GM23338 (cell line): ENCODE measurements around the gene PDE4B.

ENCODE experiments used
- CREB1 ChIP-seq: fragments of 250-450 bp; sonication (Bioruptor Pico); IDR thresholded peaks from 2 replicates; pipeline ENCODE4 v1.5.0; 2020; ENCODE audit warnings: low read depth, mild to moderate bottlenecking, moderate library complexity
- EZH2 ChIP-seq: fragments of 200-600 bp; sonication (generic); IDR thresholded peaks from one replicate; pipeline ENCODE4 v1.8.0; 2017; ENCODE audit warnings: antibody characterized with exemption, mild to moderate bottlenecking, low read depth; ENCODE audit not compliant: unreplicated experiment
- EZH2phosphoT487 ChIP-seq: fragments of 200-600 bp; sonication (generic); IDR thresholded peaks from one replicate; pipeline ENCODE4 v1.8.1; 2018; ENCODE audit warnings: antibody characterized with exemption; ENCODE audit not compliant: unreplicated experiment
- JUNB ChIP-seq: IDR thresholded peaks from one replicate; pipeline ENCODE4 v1.6.1; 2016; ENCODE audit warnings: antibody characterized with exemption; ENCODE audit not compliant: unreplicated experiment
- POLR2AphosphoS5 ChIP-seq: IDR thresholded peaks from 2 replicates; pipeline ENCODE4 v1.6.1; 2016; ENCODE audit warnings: antibody characterized with exemption, low read depth
- STAT1 ChIP-seq: IDR thresholded peaks from one replicate; pipeline ENCODE4 v1.6.1; 2016; ENCODE audit warnings: antibody characterized with exemption; ENCODE audit not compliant: unreplicated experiment
- ZNF114 ChIP-seq: fragments of 250-450 bp; sonication (Bioruptor Pico); IDR thresholded peaks from 2 replicates; pipeline ENCODE4 v1.5.0; 2020; ENCODE audit warnings: mild to moderate bottlenecking, moderate library complexity
- ZNF331 ChIP-seq: fragments of 250-450 bp; sonication (Bioruptor Pico); IDR thresholded peaks from 2 replicates; pipeline ENCODE4 v1.5.0; 2020; ENCODE audit warnings: low read depth, mild to moderate bottlenecking, moderate library complexity
- TF ChIP-seq, protein P1 (sequence below), 2 experiments: fragments of 200-600 bp in 1 of 2; sonication (generic) in 1 of 2; conservative IDR thresholded peaks; 2 replicates each; pipeline versions ENCODE4 v1.5.1 to v1.6.1; 2016 to 2017; ENCODE audit warnings: antibody characterized with exemption in 2 of 2, low read depth in 2 of 2, mild to moderate bottlenecking in 2 of 2, moderate library complexity in 1 of 2
- TF ChIP-seq, protein P2 (sequence below): IDR thresholded peaks from one replicate; pipeline ENCODE4 v1.6.1; 2018; ENCODE audit warnings: antibody characterized with exemption; ENCODE audit not compliant: unreplicated experiment
- TF ChIP-seq, protein P3 (sequence below): IDR thresholded peaks from 2 replicates; pipeline ENCODE4 v1.6.1; 2016; ENCODE audit warnings: antibody characterized with exemption
- TF ChIP-seq, protein P4 (sequence below): fragments of 250-450 bp; sonication (Bioruptor Pico); IDR thresholded peaks from 2 replicates; pipeline ENCODE4 v1.5.0; 2020; ENCODE audit warnings: mild to moderate bottlenecking, moderate library complexity

DNA sequence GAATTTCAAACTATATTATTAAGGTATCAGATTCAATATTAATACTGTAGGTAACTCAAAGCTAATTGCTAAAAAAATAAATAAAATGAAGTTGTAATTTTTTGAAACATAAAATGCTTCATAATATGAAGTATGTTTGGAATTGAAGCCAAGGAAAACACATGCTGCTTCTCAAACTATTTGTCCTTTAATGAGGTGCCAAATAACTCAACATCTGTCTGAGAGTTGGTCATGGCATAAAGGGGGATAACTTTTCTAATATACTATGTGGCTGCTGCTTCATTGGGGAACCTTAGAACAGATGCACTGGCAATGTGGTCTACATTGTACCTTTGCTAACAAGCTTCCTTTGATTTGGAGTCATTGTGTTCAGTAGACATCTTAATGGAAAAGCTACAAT is 96.7 kb downstream of the PDE4B start:
- no peak for TF ChIP-seq CREB1 (CRISPR knock-in tag)
- TF ChIP-seq, protein P1, sequence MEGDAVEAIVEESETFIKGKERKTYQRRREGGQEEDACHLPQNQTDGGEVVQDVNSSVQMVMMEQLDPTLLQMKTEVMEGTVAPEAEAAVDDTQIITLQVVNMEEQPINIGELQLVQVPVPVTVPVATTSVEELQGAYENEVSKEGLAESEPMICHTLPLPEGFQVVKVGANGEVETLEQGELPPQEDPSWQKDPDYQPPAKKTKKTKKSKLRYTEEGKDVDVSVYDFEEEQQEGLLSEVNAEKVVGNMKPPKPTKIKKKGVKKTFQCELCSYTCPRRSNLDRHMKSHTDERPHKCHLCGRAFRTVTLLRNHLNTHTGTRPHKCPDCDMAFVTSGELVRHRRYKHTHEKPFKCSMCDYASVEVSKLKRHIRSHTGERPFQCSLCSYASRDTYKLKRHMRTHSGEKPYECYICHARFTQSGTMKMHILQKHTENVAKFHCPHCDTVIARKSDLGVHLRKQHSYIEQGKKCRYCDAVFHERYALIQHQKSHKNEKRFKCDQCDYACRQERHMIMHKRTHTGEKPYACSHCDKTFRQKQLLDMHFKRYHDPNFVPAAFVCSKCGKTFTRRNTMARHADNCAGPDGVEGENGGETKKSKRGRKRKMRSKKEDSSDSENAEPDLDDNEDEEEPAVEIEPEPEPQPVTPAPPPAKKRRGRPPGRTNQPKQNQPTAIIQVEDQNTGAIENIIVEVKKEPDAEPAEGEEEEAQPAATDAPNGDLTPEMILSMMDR (conservative IDR thresholded peaks at IDR 0.05; ENCODE audit: low read depth in 2 of 2) = no peak
- TF ChIP-seq POLR2AphosphoS5 = no peak
- no peak for TF ChIP-seq EZH2
- TF ChIP-seq EZH2phosphoT487 = no peak
- TF ChIP-seq, protein P2, sequence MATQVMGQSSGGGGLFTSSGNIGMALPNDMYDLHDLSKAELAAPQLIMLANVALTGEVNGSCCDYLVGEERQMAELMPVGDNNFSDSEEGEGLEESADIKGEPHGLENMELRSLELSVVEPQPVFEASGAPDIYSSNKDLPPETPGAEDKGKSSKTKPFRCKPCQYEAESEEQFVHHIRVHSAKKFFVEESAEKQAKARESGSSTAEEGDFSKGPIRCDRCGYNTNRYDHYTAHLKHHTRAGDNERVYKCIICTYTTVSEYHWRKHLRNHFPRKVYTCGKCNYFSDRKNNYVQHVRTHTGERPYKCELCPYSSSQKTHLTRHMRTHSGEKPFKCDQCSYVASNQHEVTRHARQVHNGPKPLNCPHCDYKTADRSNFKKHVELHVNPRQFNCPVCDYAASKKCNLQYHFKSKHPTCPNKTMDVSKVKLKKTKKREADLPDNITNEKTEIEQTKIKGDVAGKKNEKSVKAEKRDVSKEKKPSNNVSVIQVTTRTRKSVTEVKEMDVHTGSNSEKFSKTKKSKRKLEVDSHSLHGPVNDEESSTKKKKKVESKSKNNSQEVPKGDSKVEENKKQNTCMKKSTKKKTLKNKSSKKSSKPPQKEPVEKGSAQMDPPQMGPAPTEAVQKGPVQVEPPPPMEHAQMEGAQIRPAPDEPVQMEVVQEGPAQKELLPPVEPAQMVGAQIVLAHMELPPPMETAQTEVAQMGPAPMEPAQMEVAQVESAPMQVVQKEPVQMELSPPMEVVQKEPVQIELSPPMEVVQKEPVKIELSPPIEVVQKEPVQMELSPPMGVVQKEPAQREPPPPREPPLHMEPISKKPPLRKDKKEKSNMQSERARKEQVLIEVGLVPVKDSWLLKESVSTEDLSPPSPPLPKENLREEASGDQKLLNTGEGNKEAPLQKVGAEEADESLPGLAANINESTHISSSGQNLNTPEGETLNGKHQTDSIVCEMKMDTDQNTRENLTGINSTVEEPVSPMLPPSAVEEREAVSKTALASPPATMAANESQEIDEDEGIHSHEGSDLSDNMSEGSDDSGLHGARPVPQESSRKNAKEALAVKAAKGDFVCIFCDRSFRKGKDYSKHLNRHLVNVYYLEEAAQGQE = no peak
- TF ChIP-seq, protein P3, sequence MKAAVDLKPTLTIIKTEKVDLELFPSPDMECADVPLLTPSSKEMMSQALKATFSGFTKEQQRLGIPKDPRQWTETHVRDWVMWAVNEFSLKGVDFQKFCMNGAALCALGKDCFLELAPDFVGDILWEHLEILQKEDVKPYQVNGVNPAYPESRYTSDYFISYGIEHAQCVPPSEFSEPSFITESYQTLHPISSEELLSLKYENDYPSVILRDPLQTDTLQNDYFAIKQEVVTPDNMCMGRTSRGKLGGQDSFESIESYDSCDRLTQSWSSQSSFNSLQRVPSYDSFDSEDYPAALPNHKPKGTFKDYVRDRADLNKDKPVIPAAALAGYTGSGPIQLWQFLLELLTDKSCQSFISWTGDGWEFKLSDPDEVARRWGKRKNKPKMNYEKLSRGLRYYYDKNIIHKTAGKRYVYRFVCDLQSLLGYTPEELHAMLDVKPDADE = no peak
- TF ChIP-seq, protein P4, sequence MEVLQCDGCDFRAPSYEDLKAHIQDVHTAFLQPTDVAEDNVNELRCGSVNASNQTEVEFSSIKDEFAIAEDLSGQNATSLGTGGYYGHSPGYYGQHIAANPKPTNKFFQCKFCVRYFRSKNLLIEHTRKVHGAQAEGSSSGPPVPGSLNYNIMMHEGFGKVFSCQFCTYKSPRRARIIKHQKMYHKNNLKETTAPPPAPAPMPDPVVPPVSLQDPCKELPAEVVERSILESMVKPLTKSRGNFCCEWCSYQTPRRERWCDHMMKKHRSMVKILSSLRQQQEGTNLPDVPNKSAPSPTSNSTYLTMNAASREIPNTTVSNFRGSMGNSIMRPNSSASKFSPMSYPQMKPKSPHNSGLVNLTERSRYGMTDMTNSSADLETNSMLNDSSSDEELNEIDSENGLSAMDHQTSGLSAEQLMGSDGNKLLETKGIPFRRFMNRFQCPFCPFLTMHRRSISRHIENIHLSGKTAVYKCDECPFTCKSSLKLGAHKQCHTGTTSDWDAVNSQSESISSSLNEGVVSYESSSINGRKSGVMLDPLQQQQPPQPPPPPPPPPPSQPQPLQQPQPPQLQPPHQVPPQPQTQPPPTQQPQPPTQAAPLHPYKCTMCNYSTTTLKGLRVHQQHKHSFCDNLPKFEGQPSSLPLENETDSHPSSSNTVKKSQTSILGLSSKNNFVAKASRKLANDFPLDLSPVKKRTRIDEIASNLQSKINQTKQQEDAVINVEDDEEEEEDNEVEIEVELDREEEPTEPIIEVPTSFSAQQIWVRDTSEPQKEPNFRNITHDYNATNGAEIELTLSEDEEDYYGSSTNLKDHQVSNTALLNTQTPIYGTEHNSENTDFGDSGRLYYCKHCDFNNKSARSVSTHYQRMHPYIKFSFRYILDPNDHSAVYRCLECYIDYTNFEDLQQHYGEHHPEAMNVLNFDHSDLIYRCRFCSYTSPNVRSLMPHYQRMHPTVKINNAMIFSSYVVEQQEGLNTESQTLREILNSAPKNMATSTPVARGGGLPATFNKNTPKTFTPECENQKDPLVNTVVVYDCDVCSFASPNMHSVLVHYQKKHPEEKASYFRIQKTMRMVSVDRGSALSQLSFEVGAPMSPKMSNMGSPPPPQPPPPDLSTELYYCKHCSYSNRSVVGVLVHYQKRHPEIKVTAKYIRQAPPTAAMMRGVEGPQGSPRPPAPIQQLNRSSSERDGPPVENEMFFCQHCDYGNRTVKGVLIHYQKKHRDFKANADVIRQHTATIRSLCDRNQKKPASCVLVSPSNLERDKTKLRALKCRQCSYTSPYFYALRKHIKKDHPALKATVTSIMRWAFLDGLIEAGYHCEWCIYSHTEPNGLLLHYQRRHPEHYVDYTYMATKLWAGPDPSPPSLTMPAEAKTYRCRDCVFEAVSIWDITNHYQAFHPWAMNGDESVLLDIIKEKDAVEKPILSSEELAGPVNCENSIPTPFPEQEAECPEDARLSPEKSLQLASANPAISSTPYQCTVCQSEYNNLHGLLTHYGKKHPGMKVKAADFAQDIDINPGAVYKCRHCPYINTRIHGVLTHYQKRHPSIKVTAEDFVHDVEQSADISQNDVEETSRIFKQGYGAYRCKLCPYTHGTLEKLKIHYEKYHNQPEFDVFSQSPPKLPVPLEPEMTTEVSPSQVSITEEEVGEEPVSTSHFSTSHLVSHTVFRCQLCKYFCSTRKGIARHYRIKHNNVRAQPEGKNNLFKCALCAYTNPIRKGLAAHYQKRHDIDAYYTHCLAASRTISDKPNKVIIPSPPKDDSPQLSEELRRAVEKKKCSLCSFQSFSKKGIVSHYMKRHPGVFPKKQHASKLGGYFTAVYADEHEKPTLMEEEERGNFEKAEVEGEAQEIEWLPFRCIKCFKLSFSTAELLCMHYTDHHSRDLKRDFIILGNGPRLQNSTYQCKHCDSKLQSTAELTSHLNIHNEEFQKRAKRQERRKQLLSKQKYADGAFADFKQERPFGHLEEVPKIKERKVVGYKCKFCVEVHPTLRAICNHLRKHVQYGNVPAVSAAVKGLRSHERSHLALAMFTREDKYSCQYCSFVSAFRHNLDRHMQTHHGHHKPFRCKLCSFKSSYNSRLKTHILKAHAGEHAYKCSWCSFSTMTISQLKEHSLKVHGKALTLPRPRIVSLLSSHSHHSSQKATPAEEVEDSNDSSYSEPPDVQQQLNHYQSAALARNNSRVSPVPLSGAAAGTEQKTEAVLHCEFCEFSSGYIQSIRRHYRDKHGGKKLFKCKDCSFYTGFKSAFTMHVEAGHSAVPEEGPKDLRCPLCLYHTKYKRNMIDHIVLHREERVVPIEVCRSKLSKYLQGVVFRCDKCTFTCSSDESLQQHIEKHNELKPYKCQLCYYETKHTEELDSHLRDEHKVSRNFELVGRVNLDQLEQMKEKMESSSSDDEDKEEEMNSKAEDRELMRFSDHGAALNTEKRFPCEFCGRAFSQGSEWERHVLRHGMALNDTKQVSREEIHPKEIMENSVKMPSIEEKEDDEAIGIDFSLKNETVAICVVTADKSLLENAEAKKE (CRISPR knock-in tag) = no peak
- no peak for TF ChIP-seq STAT1
- TF ChIP-seq ZNF331 (CRISPR knock-in tag) = no peak
- no peak for TF ChIP-seq ZNF114 (CRISPR knock-in tag)
- no peak for TF ChIP-seq JUNB
